ENCODE data around the gene SLC22A14.
"Not testable (repeated sequence)": the region's sequence is repeated elsewhere in the genome, so short reads cannot be mapped to it uniquely, and the experiment has no call there.

SLC22A14 gene

DNA sequence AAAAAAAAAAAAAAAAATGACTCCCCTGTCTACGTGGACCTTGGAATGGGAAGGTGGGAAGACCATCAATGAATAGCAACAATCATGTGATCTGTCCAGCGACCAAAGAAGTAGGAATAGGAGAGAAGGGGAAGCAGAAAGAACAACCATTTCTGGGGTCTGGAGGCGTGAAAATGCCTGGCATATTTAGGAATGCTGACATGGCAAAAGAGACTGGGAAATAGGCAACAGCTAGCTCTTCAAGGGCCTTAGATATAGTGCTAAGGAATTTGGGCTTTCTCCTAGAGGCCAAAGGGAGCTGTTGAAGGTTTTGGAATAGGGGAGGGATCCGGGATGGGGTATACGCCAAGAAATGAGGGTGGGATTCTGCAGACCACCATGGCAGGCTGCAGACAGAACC lies 10.5 kb upstream of the SLC22A14 start:
- DNase-seq: no peak

DNA sequence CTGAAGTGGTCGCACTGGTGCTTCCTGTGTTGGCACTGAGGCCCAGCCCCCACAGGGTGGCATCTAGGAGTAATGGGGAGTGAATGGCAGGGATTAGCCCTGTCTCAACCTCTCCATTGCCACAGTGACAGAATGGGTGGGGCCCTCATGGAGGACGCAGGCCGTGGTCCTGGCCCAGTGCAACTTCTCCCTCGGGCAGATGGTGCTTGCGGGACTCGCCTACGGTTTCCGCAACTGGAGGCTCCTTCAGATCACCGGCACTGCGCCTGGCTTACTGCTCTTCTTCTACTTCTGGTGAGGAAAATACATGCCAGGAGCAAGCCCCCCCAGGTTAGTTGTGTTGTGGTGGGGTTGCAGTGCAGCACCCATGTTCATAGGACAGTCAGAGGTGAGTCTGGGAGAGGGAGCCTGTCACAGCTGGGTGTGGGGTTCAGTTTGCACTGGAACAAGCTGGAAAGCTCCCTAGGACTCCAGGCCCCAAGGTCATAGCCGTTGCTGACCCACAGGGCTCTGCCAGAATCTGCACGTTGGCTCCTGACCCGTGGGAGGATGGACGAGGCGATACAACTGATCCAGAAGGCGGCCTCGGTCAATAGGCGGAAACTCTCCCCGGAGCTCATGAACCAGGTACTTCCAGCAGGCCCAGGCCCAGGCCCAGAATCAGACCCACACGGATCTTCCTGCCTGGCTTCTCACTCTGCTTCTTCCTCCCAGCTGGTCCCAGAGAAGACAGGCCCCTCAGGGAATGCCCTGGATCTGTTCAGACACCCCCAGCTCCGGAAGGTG lies 7.0 kb upstream of the SLC22A14 start:
- DNase-seq: no peak

DNA sequence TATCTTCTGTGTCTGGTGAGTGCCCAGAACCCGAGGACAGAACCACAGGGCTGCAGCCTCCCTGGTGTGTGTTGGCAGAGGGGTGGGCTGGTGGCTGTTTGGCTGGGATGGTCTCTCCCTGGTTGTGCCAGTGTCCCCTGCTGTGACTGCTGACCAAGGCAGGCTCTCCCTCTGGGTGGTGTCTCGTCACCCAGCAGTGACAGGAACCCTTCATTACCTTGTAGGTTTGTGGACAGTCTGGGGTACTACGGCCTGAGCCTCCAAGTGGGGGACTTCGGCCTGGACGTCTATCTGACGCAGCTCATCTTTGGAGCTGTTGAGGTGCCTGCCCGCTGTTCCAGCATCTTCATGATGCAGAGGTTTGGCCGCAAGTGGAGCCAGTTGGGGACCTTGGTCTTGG lies 6.4 kb upstream of the SLC22A14 start:
- DNase-seq: no peak

DNA sequence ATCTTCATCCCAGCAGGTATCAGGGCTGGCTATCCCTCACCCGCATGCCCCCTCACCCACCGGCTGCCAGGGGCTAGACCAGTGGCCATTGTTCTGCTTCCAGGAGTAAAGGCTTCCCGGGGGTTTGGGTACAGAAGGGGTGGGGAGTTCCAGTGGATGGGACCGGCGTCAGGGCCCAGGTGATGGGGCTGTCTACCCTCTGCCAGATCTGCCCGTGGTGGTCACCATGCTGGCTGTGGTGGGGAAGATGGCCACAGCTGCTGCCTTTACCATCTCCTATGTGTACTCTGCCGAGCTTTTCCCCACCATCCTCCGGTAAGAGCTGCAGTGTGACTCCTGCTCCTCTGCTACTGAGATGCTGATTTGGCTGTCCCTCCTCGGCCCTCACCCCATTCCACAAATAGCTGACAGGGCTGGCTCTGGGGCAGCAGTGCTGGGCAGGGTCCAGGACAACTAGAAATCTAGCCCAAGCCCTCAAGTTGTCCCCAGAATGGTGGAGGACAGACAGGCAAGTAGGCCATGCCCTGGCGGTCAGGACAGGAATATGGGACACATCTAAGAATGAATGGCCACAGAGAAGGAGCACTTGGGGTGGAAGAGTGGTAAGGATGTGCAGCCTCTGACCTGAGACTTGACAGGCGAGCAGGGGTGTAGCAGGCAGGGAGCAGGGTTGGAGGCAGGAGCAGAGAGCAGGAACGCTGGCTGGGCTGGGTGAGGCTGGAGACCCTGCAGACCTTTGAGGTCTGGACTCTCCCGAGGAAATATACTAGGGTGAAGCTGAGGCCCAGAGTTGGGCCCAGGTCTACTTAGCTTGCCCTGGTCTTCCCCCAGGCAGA lies 5.8 kb upstream of the SLC22A14 start:
- DNase-seq: no peak

DNA sequence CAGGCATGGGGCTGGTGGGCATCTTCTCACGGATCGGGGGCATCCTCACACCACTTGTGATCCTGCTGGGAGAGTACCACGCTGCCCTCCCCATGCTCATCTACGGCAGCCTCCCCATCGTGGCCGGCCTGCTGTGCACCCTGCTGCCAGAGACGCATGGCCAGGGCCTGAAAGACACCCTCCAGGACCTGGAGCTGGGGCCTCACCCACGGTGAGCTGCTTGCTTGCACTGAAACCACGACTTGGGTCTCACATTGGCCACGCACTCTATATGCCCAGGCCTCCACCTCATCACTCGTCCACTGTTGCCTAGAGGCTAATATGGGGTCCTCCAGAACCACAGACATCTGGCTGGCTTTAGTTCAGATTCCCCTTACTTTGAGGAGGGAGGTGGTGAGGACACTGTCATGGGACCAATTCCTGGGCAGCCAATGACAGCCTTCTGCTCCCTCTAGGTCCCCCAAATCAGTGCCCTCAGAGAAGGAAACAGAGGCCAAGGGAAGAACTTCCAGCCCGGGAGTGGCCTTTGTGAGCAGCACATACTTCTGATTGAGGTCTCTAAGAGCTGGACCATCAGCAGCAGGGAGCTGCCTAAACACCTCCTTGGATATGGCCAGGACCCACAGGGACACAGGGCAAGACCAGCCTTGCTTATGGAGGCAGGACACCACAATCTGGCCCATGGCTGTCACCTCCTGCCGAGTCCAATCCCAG lies 5.0 kb upstream of the SLC22A14 start:
- DNase-seq: no peak

DNA sequence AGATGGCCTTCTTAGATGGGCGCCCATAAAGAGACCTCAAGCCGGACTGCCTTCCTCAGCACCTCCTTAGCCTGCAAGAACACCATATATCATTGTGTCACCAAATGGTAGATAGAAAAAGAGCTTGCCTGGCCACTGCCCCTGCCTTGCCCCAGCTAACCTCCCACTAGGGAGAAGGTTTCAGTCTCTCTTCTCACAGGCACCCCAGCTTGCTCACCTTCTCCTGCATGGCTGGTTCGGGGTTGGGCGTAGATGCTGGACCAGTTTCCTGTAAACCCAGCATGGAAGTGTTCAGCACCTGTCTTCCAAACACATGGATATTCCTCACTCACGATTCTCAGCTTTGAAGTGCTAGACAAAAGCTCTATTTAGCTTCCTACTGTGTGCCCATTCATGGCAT lies 3.3 kb upstream of the SLC22A14 start:
- DNase-seq: no peak

DNA sequence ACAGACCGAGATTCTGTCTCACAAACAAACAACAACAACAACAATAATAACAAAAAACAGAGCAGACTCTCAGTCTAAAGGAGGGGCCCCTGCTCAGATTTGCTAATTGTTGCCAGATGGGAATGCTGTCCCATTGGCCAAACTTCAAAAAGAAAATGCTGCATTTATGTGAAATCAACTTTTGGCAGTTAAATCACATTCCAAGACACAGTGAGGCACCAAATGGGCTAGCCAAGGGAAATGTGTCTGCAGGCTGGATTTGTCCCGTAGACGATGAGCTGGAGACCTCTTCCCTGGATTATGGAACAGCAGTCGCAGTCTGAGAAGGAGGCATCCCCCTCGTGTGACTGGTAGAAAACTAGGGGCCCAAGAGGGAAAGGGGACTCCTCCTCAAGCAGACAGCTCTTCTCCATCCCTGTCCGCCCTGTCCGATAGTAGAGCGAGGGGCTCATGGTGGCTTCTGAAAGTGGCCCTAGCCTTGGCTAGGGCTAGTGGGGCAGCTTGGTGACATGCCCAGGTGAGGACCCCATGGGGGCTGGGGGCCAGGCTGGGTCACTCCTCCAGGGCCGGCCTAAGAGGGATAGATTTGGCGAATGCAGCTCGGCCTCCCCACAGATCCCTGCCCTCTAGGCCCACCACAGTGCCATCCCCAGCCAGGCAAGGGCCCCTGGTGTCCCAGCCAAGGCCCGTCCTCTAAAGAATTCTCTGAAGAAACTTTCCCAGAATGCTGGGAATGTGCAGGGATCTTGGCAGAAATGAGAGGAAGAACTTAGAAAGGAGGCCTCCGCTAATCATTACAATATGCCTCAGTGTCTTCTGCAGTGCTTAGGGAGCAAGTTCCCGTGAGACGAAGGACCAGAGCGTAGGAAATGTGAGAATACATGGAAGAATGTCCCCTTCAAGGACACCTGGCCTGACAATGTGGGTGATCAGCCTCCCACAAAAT lies 2.0 kb downstream of the SLC22A14 start:
- no peak for DNase-seq

DNA sequence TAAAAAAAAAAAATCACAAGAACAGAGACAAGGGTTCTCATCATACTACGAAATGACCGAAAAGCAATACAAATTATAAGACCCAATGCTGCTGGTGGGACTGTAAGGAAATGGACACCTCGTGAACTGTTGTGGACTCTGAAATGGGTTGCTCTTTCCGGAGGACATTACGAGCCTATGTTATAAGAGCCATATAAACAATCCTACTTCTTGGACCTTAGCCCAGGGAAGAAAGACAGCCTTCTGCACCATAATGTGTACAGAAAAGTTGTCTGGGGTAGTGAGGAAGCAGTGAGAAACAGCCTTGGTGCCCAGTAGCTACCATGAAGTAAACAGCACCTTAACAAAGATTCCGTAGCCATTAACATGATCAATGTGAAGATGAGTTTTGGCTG lies 2.7 kb downstream of the SLC22A14 start:
- no peak for DNase-seq

DNA sequence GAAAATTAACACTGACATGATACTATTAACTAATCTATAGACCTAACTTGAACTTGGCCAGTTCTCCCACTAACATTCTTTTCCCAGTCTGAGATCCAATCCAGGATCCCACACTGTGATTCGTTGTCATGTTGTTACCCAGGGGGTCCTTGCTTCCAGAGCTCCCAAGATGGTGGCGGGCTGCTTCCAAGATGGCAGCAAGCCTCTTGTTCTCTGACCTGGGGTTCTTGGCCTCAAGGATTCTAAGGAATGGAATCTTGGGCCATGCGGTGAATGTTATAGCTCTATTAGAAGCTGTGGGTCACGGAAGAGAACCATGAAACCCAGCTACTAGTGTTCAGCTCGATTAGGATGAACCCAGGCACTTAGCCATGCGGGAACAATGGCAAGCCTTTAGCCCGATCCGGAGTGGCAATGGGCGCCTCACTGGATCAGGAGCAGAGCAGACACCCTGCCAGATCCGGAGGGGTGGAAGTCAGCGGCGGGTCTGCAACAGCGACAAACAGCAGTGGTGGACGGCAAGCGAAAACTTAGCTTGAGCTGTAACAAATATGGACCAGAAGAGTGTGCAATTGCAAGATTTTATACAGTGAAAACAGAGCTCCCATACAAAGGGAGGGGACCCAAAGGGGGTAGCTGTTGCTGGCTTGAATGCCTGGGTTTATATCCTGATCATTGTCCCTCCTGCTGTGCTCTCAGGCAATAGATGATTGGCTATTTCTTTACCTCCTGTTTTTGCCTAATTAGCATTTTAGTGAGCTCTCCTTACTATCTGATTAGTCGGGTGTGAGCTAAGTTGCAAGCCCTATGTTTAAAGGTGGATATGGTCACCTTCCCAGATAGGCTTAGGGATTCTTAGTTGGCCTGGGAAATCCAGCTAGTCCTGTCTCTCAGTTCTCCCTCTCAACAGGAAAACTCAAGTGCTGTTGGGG lies 7.5 kb downstream of the SLC22A14 start:
- not testable (repeated sequence) for DNase-seq

DNA sequence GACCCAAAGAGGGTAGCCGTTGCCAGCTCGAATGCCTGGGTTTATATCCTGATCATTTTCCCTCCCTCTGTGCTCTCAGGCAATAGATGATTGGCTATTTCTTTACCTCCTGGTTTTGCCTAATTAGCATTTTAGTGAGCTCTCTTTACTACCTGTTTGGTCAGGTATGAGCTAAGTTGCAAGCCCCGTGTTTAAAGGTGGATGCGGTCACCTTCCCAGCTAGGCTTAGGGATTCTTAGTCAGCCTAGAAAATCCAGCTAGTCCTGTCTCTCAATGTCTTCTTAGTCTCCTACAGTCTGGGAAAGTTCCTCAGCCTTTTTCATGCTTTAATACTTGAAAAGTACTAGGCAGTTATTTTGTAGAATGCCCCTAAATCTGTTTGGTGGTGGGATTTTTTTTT lies 15.0 kb downstream of the SLC22A14 start:
- not testable (repeated sequence) for DNase-seq

DNA sequence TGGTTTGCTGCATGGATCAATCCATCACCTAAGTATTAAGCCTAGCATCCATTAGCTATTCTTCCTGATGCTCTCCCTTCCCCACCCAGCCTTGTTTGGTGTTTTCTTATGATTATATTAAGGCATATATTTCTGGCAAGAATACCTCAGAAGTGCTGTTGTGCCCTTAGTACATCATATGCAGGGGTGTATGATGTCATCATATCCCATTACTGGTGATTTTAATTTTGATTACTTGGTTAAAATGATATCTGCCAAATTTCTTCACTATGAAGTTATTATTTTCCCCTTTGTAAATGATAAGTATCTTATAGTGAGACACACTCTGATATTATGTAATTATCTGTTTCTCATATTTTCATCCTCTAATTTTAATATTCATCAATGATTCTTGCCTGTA lies 15.4 kb downstream of the SLC22A14 start:
- no peak for DNase-seq

DNA sequence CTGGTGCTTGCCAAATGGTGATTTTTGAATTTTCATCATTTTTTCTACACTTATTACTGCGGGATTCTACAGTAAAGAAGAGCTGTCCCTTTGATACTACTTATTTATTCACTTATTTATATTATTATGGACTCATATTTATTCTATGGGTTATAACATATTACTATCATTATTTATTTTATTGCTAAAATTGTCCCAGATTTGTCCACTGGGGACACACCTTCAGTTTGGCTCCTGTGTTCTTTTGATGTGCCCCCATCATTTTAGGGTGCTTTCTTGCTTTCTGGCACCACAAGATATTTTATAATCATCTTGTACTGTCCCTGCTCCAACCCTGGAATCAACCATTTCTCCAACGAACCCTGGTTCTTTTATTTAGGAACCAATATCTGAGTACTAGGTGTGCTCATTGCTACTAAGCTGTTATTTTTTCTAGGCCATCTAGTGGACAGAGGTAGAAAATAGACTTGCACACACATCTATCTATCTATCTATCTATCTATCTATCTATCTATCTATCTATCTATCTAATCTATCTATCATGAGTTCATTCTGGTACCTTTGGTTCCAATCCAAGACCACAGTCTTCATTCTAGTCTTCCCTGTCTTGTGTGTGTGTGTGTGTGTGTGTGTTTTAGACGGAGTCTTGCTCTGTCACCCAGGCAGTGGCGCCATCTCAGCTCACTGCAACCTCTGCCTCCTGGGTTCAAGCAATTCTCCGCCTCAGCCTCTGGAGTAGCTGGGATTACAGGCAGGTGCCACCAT lies 16.0 kb downstream of the SLC22A14 start:
- DNase-seq: no peak

DNA sequence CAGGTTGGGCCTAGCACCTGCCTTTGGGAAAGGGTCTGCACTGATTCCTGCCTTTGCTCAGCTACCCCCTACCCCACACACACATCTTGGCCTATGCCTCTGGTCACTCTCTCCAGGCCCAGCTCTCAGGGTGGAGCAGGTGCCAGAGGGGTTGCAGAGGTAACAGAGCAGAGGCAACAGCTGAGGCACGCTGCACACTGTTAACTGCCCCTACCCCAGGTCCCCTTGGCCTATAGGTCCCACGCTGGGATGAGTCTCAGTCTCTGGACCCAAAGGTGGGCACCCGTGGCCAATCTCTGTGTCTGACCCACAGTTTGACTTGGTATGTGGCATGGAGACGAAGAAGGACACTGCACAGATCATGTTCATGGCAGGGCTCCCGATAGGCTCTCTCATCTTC lies 24.8 kb downstream of the SLC22A14 start:
- no peak for DNase-seq

DNA sequence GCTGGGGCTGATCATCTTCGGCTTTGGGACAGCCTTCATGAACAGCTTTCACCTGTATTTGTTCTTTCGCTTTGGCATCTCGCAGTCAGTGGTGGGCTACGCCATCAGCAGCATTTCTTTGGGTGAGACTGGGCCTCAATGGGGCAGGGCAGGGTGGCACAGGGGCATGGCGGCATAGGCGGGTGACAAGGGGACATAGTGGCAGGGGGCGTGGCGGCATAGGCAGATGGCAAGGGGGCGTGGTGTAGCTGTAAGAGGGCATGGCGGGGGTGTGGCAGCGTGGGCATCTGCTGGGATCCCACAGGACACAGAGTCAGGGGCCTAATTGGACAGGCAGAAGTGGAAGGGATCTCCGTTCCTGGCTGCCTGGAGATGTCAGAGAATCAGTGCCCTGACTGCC lies 25.5 kb downstream of the SLC22A14 start:
- DNase-seq: no peak

DNA sequence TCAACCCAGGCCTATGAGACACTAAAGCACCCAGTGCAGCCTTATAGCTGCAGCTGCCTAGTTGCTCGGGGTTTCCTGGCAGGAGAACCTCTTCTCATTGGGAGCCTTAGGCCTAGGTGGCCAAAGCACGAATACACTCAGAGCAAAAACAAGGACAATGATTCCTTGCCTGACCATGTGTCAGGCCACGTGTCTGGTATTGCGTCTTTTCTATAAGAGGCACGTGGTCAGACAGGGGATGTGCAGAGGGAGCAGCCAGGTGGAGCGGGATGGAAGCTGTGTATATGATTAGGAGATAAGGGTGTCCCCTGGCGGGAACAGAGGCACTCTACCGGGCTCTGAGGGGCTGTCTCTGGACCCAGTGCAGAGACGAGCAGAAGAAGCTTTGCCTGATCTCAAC lies 26.4 kb downstream of the SLC22A14 start:
- DNase-seq: no peak

DNA sequence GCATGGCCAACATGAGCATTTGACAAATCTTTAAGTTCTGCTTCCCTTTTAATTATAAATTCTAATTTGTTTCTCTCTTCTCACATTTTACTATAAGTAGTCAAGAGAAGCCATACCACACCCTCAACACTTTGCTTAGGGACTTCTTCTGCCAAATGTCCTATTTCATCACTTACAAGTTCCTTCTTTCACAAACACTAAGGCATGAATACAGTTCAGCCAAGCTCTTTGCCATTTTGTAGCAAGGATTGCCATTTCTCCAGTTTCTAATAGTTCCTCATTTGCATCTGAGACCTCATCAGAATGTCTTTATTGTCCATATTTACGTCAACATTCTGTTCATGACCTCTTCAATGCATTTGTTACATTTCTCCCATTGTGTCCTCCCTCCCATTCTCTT lies 29.4 kb downstream of the SLC22A14 start:
- DNase-seq: no peak

DNA sequence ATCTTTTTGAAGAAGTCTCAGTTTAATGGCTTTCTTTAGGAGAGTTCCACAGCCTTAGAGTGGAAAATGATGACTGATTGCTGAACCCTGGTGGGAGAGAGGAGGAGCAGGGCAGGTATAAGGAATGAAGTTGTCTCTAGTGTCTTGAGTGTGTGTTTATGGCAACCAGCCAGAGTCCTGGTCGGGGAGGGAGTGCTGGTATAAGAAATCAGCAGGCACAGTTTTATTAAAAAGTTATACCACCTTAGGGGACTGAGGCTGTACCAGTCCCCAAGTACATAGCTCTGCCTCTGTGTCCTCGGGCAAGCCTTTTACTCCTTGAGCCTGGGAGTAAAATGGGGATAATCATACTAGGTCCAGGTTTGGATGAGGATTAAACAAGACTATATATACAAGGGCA lies 29.8 kb downstream of the SLC22A14 start:
- no peak for DNase-seq

DNA sequence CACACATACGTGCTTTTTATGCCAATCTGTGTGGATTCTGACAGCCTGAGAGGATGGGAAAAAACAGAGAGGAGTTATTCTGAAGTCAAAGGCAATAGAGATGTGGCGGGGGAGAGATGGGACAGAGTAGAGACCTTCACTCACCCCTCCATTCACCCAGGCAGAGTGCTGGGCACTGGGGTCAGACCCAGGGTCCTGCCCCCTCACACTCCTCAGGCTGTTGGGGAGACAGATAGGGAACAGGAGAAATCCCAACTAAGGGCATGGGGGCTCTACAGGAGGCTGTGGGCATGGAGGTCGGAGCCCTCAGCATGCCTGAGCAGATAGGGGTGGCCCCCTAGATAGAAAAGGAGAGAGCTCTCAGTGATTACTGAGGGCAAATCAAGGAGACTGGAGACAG lies 30.3 kb downstream of the SLC22A14 start:
- DNase-seq: no peak

DNA sequence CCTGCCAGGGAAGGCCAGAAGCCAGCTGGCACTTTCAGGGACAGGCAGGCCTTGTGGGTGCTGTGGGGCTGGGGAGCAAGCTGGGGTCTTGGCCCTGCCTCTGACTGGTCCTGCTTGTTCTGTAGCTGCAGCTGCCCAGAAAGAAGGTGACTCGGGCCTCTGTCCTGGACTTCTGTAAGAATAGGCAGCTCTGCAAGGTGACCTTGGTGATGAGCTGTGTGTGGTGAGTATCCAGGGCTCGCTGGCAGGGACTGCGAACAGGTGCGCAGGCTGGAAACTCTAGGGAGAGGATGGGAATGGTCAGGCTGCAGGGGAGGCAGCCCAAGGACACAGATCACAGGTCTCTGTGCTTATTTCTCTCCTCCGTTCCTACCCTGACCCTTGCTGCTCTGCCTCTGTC lies 31.2 kb downstream of the SLC22A14 start:
- DNase-seq: no peak

DNA sequence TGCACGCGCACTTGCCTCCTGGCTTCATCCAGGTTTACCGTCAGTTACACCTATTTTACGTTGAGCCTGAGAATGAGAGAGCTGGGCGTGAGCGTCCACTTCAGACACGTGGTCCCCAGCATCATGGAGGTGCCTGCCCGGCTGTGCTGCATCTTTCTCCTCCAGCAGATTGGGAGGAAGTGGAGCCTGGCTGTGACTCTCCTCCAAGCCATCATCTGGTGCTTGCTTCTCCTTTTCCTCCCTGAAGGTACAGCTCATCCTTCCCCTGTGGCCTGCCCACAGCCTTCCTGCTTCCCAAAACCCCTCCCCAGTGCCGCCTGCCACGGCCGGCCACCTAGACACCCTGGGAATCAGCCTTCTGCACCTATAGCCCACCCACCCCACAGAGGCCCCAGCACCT lies 31.6 kb downstream of the SLC22A14 start:
- no peak for DNase-seq

Data from right forelimb (tissue), 1 donor.